ENCODE results near the gene RDH16. TPM values are rescaled to one million over a fixed set of nuclear protein-coding genes. Genes with fewer than 3 reads are reported as not detected.
A peak's percentile ranks its signal among the peaks of the same experiment; 100 is the strongest.

The RDH16 gene
- total RNA-seq, 2 experiments from 2014 or later = 0.30 to 0.34 TPM

DNA sequence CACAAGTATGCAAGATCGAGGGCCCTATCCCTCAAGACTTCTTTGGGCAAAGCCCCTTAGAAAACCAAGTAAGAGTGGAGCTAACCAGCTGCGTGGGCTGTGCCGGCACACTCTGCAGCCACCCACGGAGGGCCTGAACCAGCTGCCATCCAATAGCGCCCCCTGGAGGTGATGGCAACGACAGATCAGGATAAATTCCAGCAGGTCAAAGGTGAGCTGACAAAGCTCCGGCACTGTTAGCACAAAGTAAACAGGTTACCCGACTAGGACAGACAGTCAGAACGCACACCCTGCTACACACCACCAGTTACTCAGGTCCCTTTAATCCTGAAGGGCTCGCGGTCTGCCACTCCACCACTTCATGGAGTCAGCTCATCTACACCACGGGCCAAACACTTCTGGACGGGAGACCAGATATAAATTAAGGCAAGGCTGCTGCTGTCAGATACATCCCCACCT is 44.1 kb upstream of the RDH16 start:
- TF ChIP-seq, protein P1, sequence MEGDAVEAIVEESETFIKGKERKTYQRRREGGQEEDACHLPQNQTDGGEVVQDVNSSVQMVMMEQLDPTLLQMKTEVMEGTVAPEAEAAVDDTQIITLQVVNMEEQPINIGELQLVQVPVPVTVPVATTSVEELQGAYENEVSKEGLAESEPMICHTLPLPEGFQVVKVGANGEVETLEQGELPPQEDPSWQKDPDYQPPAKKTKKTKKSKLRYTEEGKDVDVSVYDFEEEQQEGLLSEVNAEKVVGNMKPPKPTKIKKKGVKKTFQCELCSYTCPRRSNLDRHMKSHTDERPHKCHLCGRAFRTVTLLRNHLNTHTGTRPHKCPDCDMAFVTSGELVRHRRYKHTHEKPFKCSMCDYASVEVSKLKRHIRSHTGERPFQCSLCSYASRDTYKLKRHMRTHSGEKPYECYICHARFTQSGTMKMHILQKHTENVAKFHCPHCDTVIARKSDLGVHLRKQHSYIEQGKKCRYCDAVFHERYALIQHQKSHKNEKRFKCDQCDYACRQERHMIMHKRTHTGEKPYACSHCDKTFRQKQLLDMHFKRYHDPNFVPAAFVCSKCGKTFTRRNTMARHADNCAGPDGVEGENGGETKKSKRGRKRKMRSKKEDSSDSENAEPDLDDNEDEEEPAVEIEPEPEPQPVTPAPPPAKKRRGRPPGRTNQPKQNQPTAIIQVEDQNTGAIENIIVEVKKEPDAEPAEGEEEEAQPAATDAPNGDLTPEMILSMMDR (IDR thresholded peaks at IDR 0.05) = peak; percentile 73
- H3K4me3 ChIP-seq (ENCODE audit: low read length) = no peak overlapping the region
- ATAC-seq (ENCODE audit: poor library complexity) = peak; percentile 69
- H3K4me1 Mint-ChIP-seq (ENCODE audit: low read depth) = peaks cover 54% of the 10 kb centered on the region
- intact Hi-C loops (cut with DNase I, micrococcal nuclease) = loop anchor here in 1 of 2 experiments (5.0 kb wide), 1 partner anchor 244 kb away; no protein-coding TSS in a partner anchor
- POLR2A ChIA-PET = interaction anchor here (1.5 kb wide), 1 partner anchor 26 kb away, joined by 4 read pairs; no protein-coding TSS in a partner anchor
- no peaks in the 10 kb centered on the region for H3K27me3 ChIP-seq (ENCODE audit: control insufficient read depth in 1 of 2, insufficient read depth in 2 of 2, low read length in 2 of 2)
- H3K4me1 ChIP-seq (ENCODE audit: insufficient read depth, low read length) = peaks cover 38% of the 10 kb centered on the region
- H3K27me3 Mint-ChIP-seq = no peaks in the 10 kb centered on the region
- no peaks in the 10 kb centered on the region for H3K9me3 Mint-ChIP-seq
- H3K9me3 ChIP-seq (ENCODE audit: control insufficient read depth in 1 of 2, insufficient read depth in 1 of 2, low read length in 2 of 2) = no peaks in the 10 kb centered on the region
- DNase-seq = peak; percentile 47 to 86 (median 70)
- CTCF ChIA-PET = interaction anchor here (0.5 to 1.7 kb wide), 9 partner anchors 12 to 255 kb away, joined by 3 to 15 read pairs (median 3); no protein-coding TSS in a partner anchor
- peak overlapping the region; percentile 66 for H3K4me3 Mint-ChIP-seq
- H3K36me3 ChIP-seq (ENCODE audit: insufficient read depth, low read length) = peaks cover 57% of the 10 kb centered on the region
- H3K27ac Mint-ChIP-seq = peak overlapping the region; percentile 44
- peaks cover 86% of the 10 kb centered on the region for H3K36me3 Mint-ChIP-seq (ENCODE audit: low read depth)
- H3K27ac ChIP-seq (ENCODE audit: low read depth in 1 of 2, low read length in 2 of 2) = no peak overlapping the region

DNA sequence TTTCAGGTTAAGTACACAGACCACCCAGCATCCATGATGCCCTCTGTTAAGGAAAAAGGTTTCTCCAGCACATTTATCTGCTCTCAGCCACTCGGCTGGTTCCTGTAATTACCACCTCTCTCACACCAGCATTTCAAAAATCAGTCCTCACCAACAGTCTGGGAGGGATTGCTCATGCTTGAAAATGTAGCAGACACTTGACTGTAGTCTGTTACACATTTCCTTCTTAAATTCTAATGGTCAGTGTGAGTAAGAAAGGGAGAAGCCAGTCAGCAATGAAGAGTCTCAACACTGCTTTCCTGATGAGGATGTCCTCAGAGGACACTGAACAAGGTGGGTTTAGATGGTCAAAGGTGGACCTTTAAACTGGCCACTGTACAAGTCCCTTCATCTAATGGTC is 43.0 kb upstream of the RDH16 start:
- Mint-ChIP-seq H3K4me1 (ENCODE audit: low read depth) (peaks cover 48% of the 10 kb centered on the region), H3K9me3 (no peaks in the 10 kb centered on the region), H3K36me3 (ENCODE audit: low read depth) (peaks cover 89% of the 10 kb centered on the region), H3K4me3 (no peak overlapping the region), H3K27ac (no peak overlapping the region), H3K27me3 (no peaks in the 10 kb centered on the region)
- Histone ChIP-seq H3K27me3 (ENCODE audit: control insufficient read depth in 1 of 2, insufficient read depth in 2 of 2, low read length in 2 of 2) (no peaks in the 10 kb centered on the region), H3K9me3 (ENCODE audit: control insufficient read depth in 1 of 2, insufficient read depth in 1 of 2, low read length in 2 of 2) (no peaks in the 10 kb centered on the region), H3K4me1 (ENCODE audit: insufficient read depth, low read length) (peaks cover 32% of the 10 kb centered on the region), H3K4me3 (ENCODE audit: low read length) (no peak overlapping the region), H3K27ac (ENCODE audit: low read depth in 1 of 2, low read length in 2 of 2) (no peak overlapping the region), H3K36me3 (ENCODE audit: insufficient read depth, low read length) (peaks cover 57% of the 10 kb centered on the region)
- ChIA-PET POLR2A (no interaction called here), CTCF (no interaction called here)
- TF ChIP-seq, protein P1 (IDR thresholded peaks at IDR 0.05) = no peak
- intact Hi-C loops (cut with DNase I, micrococcal nuclease) = loop anchor here in 1 of 2 experiments (5.0 kb wide), 1 partner anchor 243 kb away; no protein-coding TSS in a partner anchor
- ATAC-seq (ENCODE audit: poor library complexity) (no peak), DNase-seq (no peak)

DNA sequence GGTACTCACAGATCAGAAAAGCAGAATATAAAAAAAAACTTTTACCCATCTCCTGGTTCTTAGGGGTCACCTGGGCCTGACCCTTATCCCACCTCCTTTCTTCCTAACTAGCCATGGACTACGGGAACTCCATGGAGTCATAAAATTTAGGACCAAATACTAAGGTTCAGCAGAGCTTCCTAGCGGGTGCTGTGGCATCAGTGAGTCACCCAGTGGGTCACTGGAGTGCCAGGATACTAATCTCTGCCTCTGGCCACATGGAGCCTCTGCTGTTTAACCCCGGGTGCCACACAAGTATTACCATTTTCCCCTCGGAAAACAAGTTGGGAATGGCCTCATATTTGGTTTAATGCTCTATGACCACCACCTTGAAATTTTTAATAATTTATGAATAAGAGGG is 42.0 kb upstream of the RDH16 start:
- Mint-ChIP-seq H3K9me3 (no peaks in the 10 kb centered on the region), H3K27ac (peak overlapping the region; percentile 17), H3K4me3 (no peak overlapping the region), H3K27me3 (no peaks in the 10 kb centered on the region), H3K36me3 (ENCODE audit: low read depth) (peaks cover 79% of the 10 kb centered on the region), H3K4me1 (ENCODE audit: low read depth) (peaks cover 39% of the 10 kb centered on the region)
- no peaks in the 10 kb centered on the region for H3K27me3 ChIP-seq (ENCODE audit: control insufficient read depth in 1 of 2, insufficient read depth in 2 of 2, low read length in 2 of 2)
- DNase-seq = no peak
- H3K9me3 ChIP-seq (ENCODE audit: control insufficient read depth in 1 of 2, insufficient read depth in 1 of 2, low read length in 2 of 2) = no peaks in the 10 kb centered on the region
- ChIA-PET CTCF (no interaction called here), POLR2A (no interaction called here)
- H3K4me1 ChIP-seq (ENCODE audit: insufficient read depth, low read length) = peaks cover 23% of the 10 kb centered on the region
- TF ChIP-seq, protein P1 (IDR thresholded peaks at IDR 0.05) = no peak
- H3K4me3 ChIP-seq (ENCODE audit: low read length) = no peak overlapping the region
- no peak overlapping the region for H3K27ac ChIP-seq (ENCODE audit: low read depth in 1 of 2, low read length in 2 of 2)
- H3K36me3 ChIP-seq (ENCODE audit: insufficient read depth, low read length) = peaks cover 56% of the 10 kb centered on the region
- intact Hi-C loops (cut with DNase I, micrococcal nuclease) = no loop called here
- ATAC-seq (ENCODE audit: poor library complexity) = no peak
